HG02798 (cell line): Measurements from ENCODE around the gene S100A6.
"Not testable (repeated sequence)": the region's sequence is repeated elsewhere in the genome, so short reads cannot be mapped to it uniquely, and the experiment has no call there.

ENCODE experiments used
- ATAC-seq: cut with Tn5 transposase; IDR thresholded peaks from one replicate; pipeline ENCODE4 v1.9.1; 2021; ENCODE audit warnings: mild to moderate bottlenecking; ENCODE audit not compliant: unreplicated experiment, poor library complexity

S100A6 gene

DNA sequence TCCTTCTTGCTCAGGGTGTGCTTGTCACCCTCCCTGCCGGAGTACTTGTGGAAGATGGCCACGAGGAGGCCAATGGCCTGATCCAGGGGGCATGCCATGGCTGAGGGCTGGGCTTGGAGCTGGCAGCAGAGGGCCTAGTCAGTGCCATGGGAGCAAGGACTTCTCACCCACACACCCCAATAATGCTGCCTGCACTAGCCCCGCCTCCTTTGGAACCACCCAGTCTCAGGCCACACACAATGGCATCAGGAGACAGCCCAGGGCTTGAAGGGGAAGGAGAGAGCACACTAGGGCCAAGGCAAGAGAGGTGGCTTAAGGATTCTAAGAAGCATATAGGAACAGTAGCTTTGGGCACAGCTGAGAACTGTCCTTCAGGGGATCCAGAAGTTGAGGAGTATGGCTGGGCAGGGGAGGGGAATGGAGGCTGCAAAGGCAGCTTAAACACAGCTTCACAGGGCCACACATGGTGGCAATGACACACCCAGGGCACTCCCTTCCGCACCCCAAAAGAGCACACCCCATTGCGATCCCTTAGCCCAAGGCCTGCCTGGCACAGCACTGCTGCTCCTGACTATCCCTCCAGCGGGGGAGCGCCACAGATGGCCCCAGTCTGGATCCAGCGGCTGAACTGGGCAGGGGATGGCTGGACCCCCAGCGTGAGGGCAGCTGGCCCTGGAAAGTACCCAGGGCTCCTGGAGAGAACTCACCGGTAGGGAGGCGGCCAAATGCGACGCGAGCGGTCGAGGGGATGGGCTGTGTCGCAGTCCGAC is at the start of gene S100A6:
Gene S100A6 (minus strand): TSS at position 750 of the 770 bp plus-strand sequence. CDS start 652 bp downstream, at position 98.
- ATAC-seq, result no peak

GRCh38 chr1:153585006-153585405 is 49.2 kb upstream of the S100A6 start:
- ATAC-seq, result no peak

GRCh38 chr1:153583976-153584375 is 48.2 kb upstream of the S100A6 start:
- ATAC-seq, result no peak

DNA sequence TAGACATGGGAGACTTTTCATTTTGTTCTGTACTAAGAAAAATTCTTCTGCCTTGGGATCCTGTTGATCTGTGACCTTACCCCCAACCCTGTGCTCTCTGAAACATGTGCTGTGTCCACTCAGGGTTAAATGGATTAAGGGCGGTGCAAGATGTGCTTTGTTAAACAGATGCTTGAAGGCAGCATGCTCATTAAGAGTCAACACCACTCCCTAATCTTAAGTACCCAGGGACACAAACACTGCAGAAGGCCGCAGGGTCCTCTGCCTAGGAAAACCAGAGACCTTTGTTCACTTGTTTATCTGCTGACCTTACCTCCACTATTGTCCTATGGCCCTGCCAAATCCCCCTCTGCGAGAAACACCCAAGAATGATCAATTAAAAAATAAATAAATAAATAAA is 47.7 kb upstream of the S100A6 start:
- ATAC-seq, result not testable (repeated sequence)

GRCh38 chr1:153582836-153583235 is 47.0 kb upstream of the S100A6 start:
- ATAC-seq, result not testable (repeated sequence)

GRCh38 chr1:153578936-153579335 is 43.1 kb upstream of the S100A6 start:
- no peak for ATAC-seq

- no peak for ATAC-seq
Observed at GRCh38 chr1:153578490-153578889, 42.7 kb upstream of the S100A6 start.

GRCh38 chr1:153577624-153578051 is 41.8 kb upstream of the S100A6 start:
- no peak for ATAC-seq

DNA sequence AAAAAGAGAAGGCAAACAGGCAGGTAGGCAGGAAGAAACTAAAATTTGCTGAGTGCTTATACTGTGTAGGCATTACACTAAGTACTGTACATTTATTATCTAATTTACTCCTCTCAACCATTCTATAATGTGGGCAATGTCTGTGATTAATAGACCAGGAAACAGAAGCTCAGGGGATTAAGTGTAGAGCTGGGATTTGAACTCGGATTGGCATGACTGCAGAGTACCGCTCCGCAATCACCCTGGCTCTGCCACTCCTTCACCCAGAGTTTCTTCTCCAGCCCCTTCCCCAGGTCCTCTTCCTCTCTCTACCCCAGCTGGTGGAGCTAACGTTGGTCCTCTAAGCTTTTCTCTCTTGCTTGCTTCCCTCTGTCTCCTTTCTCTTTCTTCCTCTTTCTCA is 41.3 kb upstream of the S100A6 start:
- ATAC-seq, result no peak

DNA sequence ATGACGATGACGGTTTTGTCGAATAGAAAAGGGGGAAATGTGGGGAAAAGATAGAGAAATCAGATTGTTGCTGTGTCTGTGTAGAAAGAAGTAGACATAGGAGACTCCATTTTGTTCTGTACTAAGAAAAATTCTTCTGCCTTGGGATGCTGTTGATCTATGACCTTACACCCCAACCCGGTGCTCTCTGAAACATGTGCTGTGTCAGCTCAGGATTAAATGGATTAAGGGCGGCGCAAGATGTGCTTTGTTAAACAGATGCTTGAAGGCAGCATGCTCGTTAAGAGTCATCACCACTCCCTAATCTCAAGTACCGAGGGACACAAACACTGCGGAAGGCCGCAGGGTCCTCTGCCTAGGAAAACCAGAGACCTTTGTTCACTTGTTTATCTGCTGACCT is 39.7 kb upstream of the S100A6 start:
- not testable (repeated sequence) for ATAC-seq

GRCh38 chr1:153575081-153575491 is 39.3 kb upstream of the S100A6 start:
- not testable (repeated sequence) for ATAC-seq

DNA sequence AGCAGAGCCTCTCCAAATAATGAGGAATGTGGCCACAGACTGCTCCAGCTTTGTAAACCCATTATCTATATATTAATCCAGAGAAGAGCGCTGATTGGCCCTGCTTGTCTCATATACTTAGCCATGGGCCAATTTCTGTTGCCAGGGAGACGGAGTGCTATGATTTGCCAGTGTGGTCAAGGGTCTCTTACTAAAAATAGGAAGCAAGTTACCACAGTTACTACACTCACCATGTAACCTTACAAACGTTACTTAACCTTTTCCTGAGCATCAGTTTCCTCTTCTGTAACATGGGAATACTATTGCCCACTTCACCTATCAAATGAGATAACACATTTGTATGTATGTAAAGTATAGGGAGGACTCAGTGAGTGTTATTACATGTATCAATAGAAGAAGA is 37.6 kb upstream of the S100A6 start:
- no peak for ATAC-seq

GRCh38 chr1:153572569-153573015 is 36.8 kb upstream of the S100A6 start:
- ATAC-seq, result peak; percentile 74

DNA sequence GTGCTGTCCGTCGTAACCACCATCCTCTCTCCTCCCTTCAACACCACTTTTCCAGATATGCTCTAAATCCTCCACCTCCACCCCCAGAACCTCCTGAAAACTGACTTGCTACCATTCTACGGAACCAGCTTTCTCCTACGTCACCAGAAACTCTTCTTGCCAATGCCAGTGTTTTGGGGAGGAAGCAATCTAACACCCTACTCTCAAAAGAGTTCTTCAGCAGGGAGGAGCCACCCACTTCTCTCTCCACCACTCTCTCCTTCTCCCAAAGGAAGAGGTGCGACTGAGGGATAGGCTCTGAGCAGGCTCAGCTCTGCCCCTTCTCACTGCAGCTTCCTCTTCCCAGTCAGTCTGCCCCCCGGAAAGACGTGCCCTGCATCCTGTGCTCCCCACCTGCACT is 35.9 kb upstream of the S100A6 start:
- ATAC-seq, result no peak

GRCh38 chr1:153570874-153571273 is 35.1 kb upstream of the S100A6 start:
- no peak for ATAC-seq

- ATAC-seq, result no peak
Observed at GRCh38 chr1:153569465-153569864, 33.7 kb upstream of the S100A6 start.

GRCh38 chr1:153568367-153569099 is 32.7 kb upstream of the S100A6 start:
- peak; percentile 32 for ATAC-seq

GRCh38 chr1:153567621-153568366 is 32.0 kb upstream of the S100A6 start:
- ATAC-seq, result no peak

GRCh38 chr1:153566414-153567371 is 30.9 kb upstream of the S100A6 start:
- ATAC-seq, result peak; percentile 35
